Karpas-422 (cell line): ENCODE measurements around the gene UNKL. TPM values are rescaled to one million over a fixed set of nuclear protein-coding genes. Genes with fewer than 3 reads are reported as not detected.

Experiments used
- DNase-seq: peaks from one replicate; pipeline ENCODE4 v3.0.0-alpha.2; 2015
- H2AFZ ChIP-seq: fragments of 200-600 bp; sonication (generic); 2 replicates; pipeline ENCODE4 v1.6.1; 2014; ENCODE audit warnings: antibody characterized with exemption, low read length, mixed read lengths
- H3K27ac ChIP-seq: fragments of 200-600 bp; sonication (generic); 2 replicates; pipeline ENCODE4 v1.5.1; 2014; ENCODE audit warnings: mild to moderate bottlenecking, low read length, moderate library complexity
- H3K27me3 ChIP-seq: fragments of 200-600 bp; sonication (generic); 2 replicates; pipeline ENCODE4 v1.6.1; 2014; ENCODE audit warnings: low read length, mixed read lengths
- H3K36me3 ChIP-seq: fragments of 200-600 bp; sonication (generic); 2 replicates; pipeline ENCODE4 v1.6.1; 2014; ENCODE audit warnings: low read length, mixed read lengths; ENCODE audit not compliant: insufficient read depth
- H3K4me1 ChIP-seq: fragments of 200-600 bp; sonication (generic); 2 replicates; pipeline ENCODE4 v1.6.1; 2014; ENCODE audit warnings: mild to moderate bottlenecking, low read length, mixed read lengths
- H3K4me2 ChIP-seq: fragments of 200-600 bp; sonication (generic); 2 replicates; pipeline ENCODE4 v1.6.1; 2014; ENCODE audit warnings: low read length, low read depth, mild to moderate bottlenecking; ENCODE audit not compliant: poor library complexity, severe bottlenecking
- H3K4me3 ChIP-seq: fragments of 200-600 bp; sonication (generic); 2 replicates; pipeline ENCODE4 v1.5.1; 2014; ENCODE audit warnings: mild to moderate bottlenecking, antibody characterized with exemption, low read length, mixed read lengths
- H3K79me2 ChIP-seq: fragments of 200-600 bp; sonication (generic); 2 replicates; pipeline ENCODE4 v1.6.1; 2014; ENCODE audit warnings: mild to moderate bottlenecking, low read length, mixed read lengths
- H3K9ac ChIP-seq: fragments of 200-600 bp; sonication (generic); 2 replicates; pipeline ENCODE4 v1.6.0; 2014; ENCODE audit warnings: low read length
- H3K9me2 ChIP-seq: fragments of 200-600 bp; sonication (generic), shearing (Covaris generic); replicated peaks from 2 replicates; pipeline ENCODE4 v1.6.0; 2014; ENCODE audit warnings: mild to moderate bottlenecking, low read length, moderate library complexity; ENCODE audit not compliant: insufficient read depth
- H3K9me3 ChIP-seq: fragments of 300-700, 200-600 bp; sonication (generic); 2 replicates; pipeline ENCODE4 v1.6.1; 2014; ENCODE audit warnings: low read length, mixed read lengths
- H4K20me1 ChIP-seq: fragments of 200-600 bp; sonication (generic); 2 replicates; pipeline ENCODE4 v1.6.1; 2014; ENCODE audit warnings: mild to moderate bottlenecking, antibody characterized with exemption, low read length, low read depth; ENCODE audit not compliant: insufficient read depth
- total RNA-seq: library from RNA; depleted of rRNA; stranded (reverse); fragments of >200 nt; shearing (Covaris generic); gene quantifications from 2 replicates; pipeline ENCODE4 v1.2.3, GENCODE V29; 2014; ENCODE audit warnings: low replicate concordance

UNKL gene
- total RNA-seq, 1 experiment from 2014 or later: 20.8 TPM

- no peaks in the 10 kb centered on the region for H3K79me2 ChIP-seq
Measured at GRCh38 chr16:1455190-1456171, 41.0 kb upstream of the UNKL start.

DNA sequence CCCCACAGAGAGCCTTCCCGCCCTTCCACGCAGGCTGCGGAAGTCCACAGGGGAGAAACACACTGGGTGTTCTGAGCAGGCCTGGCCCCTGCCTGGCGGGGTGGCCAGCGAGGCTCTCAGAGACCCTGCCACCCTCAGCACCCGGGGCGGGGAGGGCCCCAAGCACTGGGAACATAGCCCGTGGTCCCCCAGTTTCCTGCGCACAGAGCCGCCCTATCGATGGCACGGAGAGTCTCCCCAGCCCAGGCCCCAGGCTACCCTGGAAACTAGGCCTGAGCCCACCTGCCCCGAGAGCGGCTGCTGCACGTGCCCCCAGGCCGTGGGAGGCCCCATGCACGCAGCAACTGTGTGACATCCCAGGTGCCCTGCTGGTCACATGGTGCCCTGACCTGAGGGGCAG lies 40.1 kb upstream of the UNKL start:
- Histone ChIP-seq H3K36me3 (no peaks in the 10 kb centered on the region), H3K9me2 (no peaks in the 10 kb centered on the region), H2AFZ (no peak overlapping the region), H3K4me2 (no peak overlapping the region), H3K4me3 (no peak overlapping the region), H3K9me3 (no peaks in the 10 kb centered on the region), H3K27me3 (no peaks in the 10 kb centered on the region), H3K79me2 (no peaks in the 10 kb centered on the region), H3K9ac (no peak overlapping the region), H4K20me1 (no peaks in the 10 kb centered on the region), H3K4me1 (no peaks in the 10 kb centered on the region), H3K27ac (no peak overlapping the region)
- DNase-seq: no peak

More at GRCh38 chr16:1455190-1456171, 41.0 kb upstream of the UNKL start:
- Histone ChIP-seq H3K27ac (no peak overlapping the region), H3K4me1 (no peaks in the 10 kb centered on the region), H3K27me3 (no peaks in the 10 kb centered on the region), H3K4me2 (no peak overlapping the region), H3K9ac (no peak overlapping the region), H2AFZ (no peak overlapping the region), H3K9me3 (no peaks in the 10 kb centered on the region), H3K36me3 (no peaks in the 10 kb centered on the region), H3K4me3 (no peak overlapping the region), H4K20me1 (no peaks in the 10 kb centered on the region), H3K9me2 (no peaks in the 10 kb centered on the region)
- DNase-seq: no peak

GRCh38 chr16:1453316-1453715 lies 38.8 kb upstream of the UNKL start:
- no peak overlapping the region for H2AFZ ChIP-seq
- no peaks in the 10 kb centered on the region for H3K27me3 ChIP-seq
- no peaks in the 10 kb centered on the region for H3K9me2 ChIP-seq
- H3K9ac ChIP-seq: no peak overlapping the region
- H3K79me2 ChIP-seq: no peaks in the 10 kb centered on the region
- no peak overlapping the region for H3K27ac ChIP-seq
- H4K20me1 ChIP-seq: no peaks in the 10 kb centered on the region
- no peaks in the 10 kb centered on the region for H3K4me1 ChIP-seq
- H3K4me3 ChIP-seq: no peak overlapping the region
- H3K36me3 ChIP-seq: no peaks in the 10 kb centered on the region
- no peaks in the 10 kb centered on the region for H3K9me3 ChIP-seq
- no peak overlapping the region for H3K4me2 ChIP-seq
- no peak for DNase-seq

DNA sequence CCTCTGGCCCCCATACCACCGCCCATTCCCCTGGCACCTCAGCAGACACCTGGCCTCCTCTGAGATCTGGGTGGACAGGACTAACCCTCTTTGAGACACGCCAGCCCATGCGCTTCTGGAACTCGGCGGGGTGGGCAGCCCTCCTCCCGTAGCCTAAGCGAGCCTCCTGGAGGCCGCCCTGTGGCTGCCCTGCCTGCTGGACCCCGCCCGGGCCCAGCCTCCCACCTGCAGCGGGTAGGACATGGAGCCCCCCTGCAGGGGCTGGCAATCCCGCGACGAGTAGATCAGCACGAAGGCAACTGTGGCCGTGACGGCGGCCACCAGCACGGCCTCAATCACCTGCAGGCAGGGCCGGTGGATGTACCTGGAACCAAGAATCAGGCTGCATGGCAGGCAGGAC lies 38.0 kb upstream of the UNKL start:
- no peaks in the 10 kb centered on the region for H3K79me2 ChIP-seq
- no peaks in the 10 kb centered on the region for H3K4me1 ChIP-seq
- H3K36me3 ChIP-seq: no peaks in the 10 kb centered on the region
- H3K9me2 ChIP-seq: no peaks in the 10 kb centered on the region
- no peak overlapping the region for H3K4me3 ChIP-seq
- no peak overlapping the region for H3K4me2 ChIP-seq
- no peak overlapping the region for H3K27ac ChIP-seq
- no peak for DNase-seq
- no peaks in the 10 kb centered on the region for H3K27me3 ChIP-seq
- H3K9me3 ChIP-seq: no peaks in the 10 kb centered on the region
- H4K20me1 ChIP-seq: no peaks in the 10 kb centered on the region
- H2AFZ ChIP-seq: no peak overlapping the region
- no peak overlapping the region for H3K9ac ChIP-seq

GRCh38 chr16:1451702-1452392 lies 37.3 kb upstream of the UNKL start:
- Histone ChIP-seq H3K9ac (no peak overlapping the region), H3K27me3 (no peaks in the 10 kb centered on the region), H3K4me3 (no peak overlapping the region), H3K9me2 (no peaks in the 10 kb centered on the region), H4K20me1 (no peaks in the 10 kb centered on the region), H3K36me3 (no peaks in the 10 kb centered on the region), H3K9me3 (no peaks in the 10 kb centered on the region), H3K4me2 (no peak overlapping the region), H3K27ac (no peak overlapping the region), H3K79me2 (no peaks in the 10 kb centered on the region), H3K4me1 (no peaks in the 10 kb centered on the region), H2AFZ (no peak overlapping the region)
- DNase-seq: no peak

DNA sequence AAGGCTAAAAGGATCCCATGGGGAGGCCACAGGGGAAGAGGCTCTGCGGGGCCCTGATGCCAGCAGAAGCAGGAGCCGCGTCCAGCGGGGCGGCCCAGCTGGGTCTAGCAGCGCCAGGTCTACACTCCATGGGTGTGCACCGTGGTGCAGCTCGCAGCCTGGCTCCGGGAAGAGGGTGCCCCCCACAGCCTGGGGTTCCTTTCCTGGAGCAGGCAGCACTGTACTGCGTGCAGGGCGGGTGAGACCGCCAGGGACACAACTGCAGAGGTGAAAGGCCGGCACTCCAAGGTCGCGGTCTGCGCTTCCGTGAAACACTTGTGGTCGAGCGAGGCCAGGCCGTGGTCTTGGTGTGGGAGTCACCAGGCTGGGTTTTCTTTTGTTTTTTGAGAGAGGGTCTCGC lies 36.3 kb upstream of the UNKL start:
- Histone ChIP-seq H3K9me3 (no peaks in the 10 kb centered on the region), H3K27me3 (no peaks in the 10 kb centered on the region), H3K9ac (no peak overlapping the region), H2AFZ (no peak overlapping the region), H3K9me2 (no peaks in the 10 kb centered on the region), H3K4me3 (no peak overlapping the region), H3K27ac (no peak overlapping the region), H3K4me2 (no peak overlapping the region), H3K79me2 (no peaks in the 10 kb centered on the region), H3K4me1 (no peaks in the 10 kb centered on the region), H3K36me3 (no peaks in the 10 kb centered on the region), H4K20me1 (no peaks in the 10 kb centered on the region)
- no peak for DNase-seq

- no peak overlapping the region for H3K4me3 ChIP-seq
- no peak overlapping the region for H3K27ac ChIP-seq
- H3K9ac ChIP-seq: no peak overlapping the region
- no peak overlapping the region for H3K4me2 ChIP-seq
- H3K36me3 ChIP-seq: no peaks in the 10 kb centered on the region
- no peaks in the 10 kb centered on the region for H3K79me2 ChIP-seq
- no peaks in the 10 kb centered on the region for H4K20me1 ChIP-seq
- H3K9me2 ChIP-seq: no peaks in the 10 kb centered on the region
- no peak for DNase-seq
- H3K9me3 ChIP-seq: no peaks in the 10 kb centered on the region
- no peak overlapping the region for H2AFZ ChIP-seq
- no peaks in the 10 kb centered on the region for H3K27me3 ChIP-seq
- no peaks in the 10 kb centered on the region for H3K4me1 ChIP-seq
Measured at GRCh38 chr16:1450218-1450617, 35.7 kb upstream of the UNKL start.

GRCh38 chr16:1449201-1449788 lies 34.8 kb upstream of the UNKL start:
- H3K9me3 ChIP-seq: no peaks in the 10 kb centered on the region
- H3K36me3 ChIP-seq: no peaks in the 10 kb centered on the region
- no peaks in the 10 kb centered on the region for H3K9me2 ChIP-seq
- H3K4me2 ChIP-seq: no peak overlapping the region
- no peak for DNase-seq
- H3K4me1 ChIP-seq: no peaks in the 10 kb centered on the region
- no peaks in the 10 kb centered on the region for H3K79me2 ChIP-seq
- no peak overlapping the region for H3K27ac ChIP-seq
- no peak overlapping the region for H2AFZ ChIP-seq
- H3K4me3 ChIP-seq: no peak overlapping the region
- H3K27me3 ChIP-seq: no peaks in the 10 kb centered on the region
- H3K9ac ChIP-seq: no peak overlapping the region
- H4K20me1 ChIP-seq: no peaks in the 10 kb centered on the region
